Gastrocnemius medialis (tissue), 4 donors: ENCODE measurements around the gene LRRC43. TPM values are rescaled to one million over a fixed set of nuclear protein-coding genes. Genes with fewer than 3 reads are reported as not detected.

Experiments
- ATAC-seq, 2 donors: fragments of 150-250 bp; one replicate each; pipeline ENCODE4 v1.9.1; 2016
- DNase-seq, 2 donors: peaks; one replicate each; pipeline ENCODE4 v3.0.0-alpha.2; 2019
- H3K27ac ChIP-seq, 4 donors: fragments of 200-600 bp; sonication (generic); 1 replicate in 1 of 4; 2 replicates in 3 of 4; pipeline ENCODE4 v1.5.1; 2016 to 2018; ENCODE audit warnings: mild to moderate bottlenecking in 2 of 4, moderate library complexity in 1 of 4
- H3K27me3 ChIP-seq, 3 donors: fragments of 200-600 bp; sonication (generic) in 2 of 3; 1 replicate in 1 of 3; 2 replicates in 2 of 3; pipeline versions ENCODE4 v1.5.1 to v1.6.0; 2016 to 2019; ENCODE audit warnings: mild to moderate bottlenecking in 1 of 3, moderate library complexity in 1 of 3
- H3K36me3 ChIP-seq, 2 donors: fragments of 200-600 bp; sonication (generic) in 1 of 2; one replicate each; pipeline ENCODE4 v1.5.1; 2017 to 2018
- H3K4me1 ChIP-seq, 2 donors: fragments of 200-600 bp; sonication (generic) in 1 of 2; one replicate each; pipeline ENCODE4 v1.5.1; 2016 to 2017; ENCODE audit warnings: mild to moderate bottlenecking in 2 of 2
- H3K4me3 ChIP-seq, 4 donors: fragments of 200-600 bp; sonication (generic) in 3 of 4; 1 replicate in 1 of 4; 2 replicates in 3 of 4; pipeline ENCODE4 v1.5.1; 2016 to 2019; ENCODE audit warnings: mild to moderate bottlenecking in 2 of 4
- H3K9me3 ChIP-seq, 3 donors: fragments of 200-600 bp; sonication (generic) in 2 of 3; 1 replicate in 1 of 3; 2 replicates in 2 of 3; pipeline ENCODE4 v1.5.1; 2016 to 2019
- POLR2A ChIP-seq, 2 donors: fragments of 450-650 bp; IDR thresholded peaks; one replicate each; pipeline ENCODE4 v1.6.1; 2017; ENCODE audit warnings: antibody characterized with exemption in 2 of 2, mild to moderate bottlenecking in 2 of 2, moderate library complexity in 2 of 2
- in situ Hi-C, 4 donors: fragments of 200-750 bp; cut with MboI; loops; one replicate each; pipeline versions ENCODE4 v1.15.0 to v1.8.0; 2017; ENCODE audit warnings: low sequenced_read_pairs in 4 of 4
- intact Hi-C: fragments of 100-400 bp; cut with DNase I; formaldehyde crosslinking; loops from one replicate; pipeline ENCODE4 v1.15.1; 2023; ENCODE audit warnings: low total_unique reads
- total RNA-seq, 4 donors: library from RNA; depleted of rRNA; stranded (reverse); fragments of >200 nt; gene quantifications; one replicate each; pipeline versions ENCODE4 v1.1.0 to v1.2.3, GENCODE V29; 2016
- TF ChIP-seq, protein P1 (sequence below), 5 experiments: fragments of 450-650 bp in 3 of 5; fragments of 200-600 bp in 2 of 5; sonication (generic) in 2 of 5; IDR thresholded peaks in 4 of 5; conservative IDR thresholded peaks in 1 of 5; 1 replicate in 4 of 5; 2 replicates in 1 of 5; pipeline ENCODE4 v1.5.1; 2016 to 2019; ENCODE audit warnings: antibody characterized with exemption in 5 of 5, mild to moderate bottlenecking in 3 of 5, moderate library complexity in 3 of 5

LRRC43 gene
- total RNA-seq, 4 donors from 2014 or later = not detected

DNA sequence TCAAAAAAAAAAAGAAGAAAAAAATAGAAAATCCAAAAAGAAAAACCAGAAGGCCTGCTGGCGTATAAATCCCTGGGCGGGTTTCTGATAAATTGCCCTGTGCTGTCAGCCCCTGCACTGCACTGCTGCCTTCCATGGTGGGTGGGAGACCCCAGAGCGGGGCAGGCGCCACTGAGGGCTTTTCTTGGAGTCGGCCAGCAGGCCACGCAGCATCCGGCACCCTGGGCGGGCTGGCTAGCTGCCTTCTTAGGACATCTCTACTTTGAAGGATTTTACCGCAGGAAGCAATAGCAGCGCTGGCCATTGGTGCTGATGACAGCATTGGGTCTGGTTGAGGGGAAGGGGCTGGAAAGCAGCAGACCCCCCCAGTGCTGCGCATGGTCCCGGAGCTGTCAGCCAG is 38.0 kb upstream of the LRRC43 start:
- H3K4me1 ChIP-seq = peaks cover 32 to 37% of the 10 kb centered on the region in 2 donors
- peak overlapping the region in 1 of 4 donors; percentile 88 for H3K27ac ChIP-seq
- no peaks in the 10 kb centered on the region for H3K27me3 ChIP-seq
- no peaks in the 10 kb centered on the region for H3K9me3 ChIP-seq
- in situ Hi-C loops (no loop called here), intact Hi-C loops (loop anchor here (5.0 kb wide), 1 partner anchor 37 kb away; the partner anchor contains the start of gene LRRC43)
- no peak for DNase-seq
- H3K36me3 ChIP-seq = peaks cover 0 to 47% of the 10 kb centered on the region in 2 donors
- TF ChIP-seq, protein P1, sequence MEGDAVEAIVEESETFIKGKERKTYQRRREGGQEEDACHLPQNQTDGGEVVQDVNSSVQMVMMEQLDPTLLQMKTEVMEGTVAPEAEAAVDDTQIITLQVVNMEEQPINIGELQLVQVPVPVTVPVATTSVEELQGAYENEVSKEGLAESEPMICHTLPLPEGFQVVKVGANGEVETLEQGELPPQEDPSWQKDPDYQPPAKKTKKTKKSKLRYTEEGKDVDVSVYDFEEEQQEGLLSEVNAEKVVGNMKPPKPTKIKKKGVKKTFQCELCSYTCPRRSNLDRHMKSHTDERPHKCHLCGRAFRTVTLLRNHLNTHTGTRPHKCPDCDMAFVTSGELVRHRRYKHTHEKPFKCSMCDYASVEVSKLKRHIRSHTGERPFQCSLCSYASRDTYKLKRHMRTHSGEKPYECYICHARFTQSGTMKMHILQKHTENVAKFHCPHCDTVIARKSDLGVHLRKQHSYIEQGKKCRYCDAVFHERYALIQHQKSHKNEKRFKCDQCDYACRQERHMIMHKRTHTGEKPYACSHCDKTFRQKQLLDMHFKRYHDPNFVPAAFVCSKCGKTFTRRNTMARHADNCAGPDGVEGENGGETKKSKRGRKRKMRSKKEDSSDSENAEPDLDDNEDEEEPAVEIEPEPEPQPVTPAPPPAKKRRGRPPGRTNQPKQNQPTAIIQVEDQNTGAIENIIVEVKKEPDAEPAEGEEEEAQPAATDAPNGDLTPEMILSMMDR (IDR thresholded peaks at IDR 0.05 in 4 of 5, conservative IDR thresholded peaks at IDR 0.05 in 1 of 5) = no peak
- TF ChIP-seq POLR2A (IDR thresholded peaks at IDR 0.05) = no peak
- ATAC-seq = no peak
- no peak overlapping the region for H3K4me3 ChIP-seq

DNA sequence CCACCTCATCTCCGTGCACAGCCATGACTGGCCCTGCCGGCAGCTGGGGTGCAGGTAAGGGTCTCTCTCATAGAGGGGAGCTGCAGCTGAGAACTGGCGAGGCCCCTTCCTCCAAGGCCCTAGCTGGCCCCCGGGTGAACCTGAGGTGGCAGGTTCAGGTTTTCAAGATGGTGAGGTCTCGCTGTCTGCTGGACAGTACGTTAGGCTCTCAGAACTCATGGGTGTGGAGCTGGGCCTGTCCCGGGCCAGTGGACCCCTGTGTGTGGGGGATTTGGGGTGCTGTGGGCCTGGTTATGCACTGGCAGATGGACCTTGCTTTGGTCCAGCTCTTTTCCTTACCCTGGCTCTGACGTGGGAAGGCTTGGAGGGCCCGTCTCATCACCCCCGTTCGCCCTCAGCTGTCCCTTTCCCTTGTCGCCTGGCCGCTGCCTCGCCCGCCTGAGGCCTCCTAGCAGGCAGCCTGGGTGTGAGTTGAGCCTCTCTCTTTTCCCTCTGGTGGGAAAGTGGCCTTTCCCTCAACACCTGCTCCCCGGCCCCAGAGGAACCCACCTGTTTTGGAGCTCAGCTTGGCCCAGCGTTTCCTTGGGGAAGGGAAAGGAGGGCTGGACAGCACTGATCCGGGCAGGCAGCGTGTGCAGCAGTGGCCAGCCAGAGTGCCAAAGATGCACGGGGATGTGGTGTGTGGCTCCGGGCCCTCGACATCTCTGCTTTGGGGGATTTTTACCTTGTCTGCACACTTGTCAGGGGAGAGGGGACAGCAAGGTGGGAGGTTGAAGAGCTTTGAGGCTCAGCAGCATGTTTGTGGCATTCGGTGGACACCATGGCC is 37.2 kb upstream of the LRRC43 start:
- H3K4me3 ChIP-seq = no peak overlapping the region
- no peaks in the 10 kb centered on the region for H3K9me3 ChIP-seq
- in situ Hi-C loops = no loop called here
- no peak overlapping the region for H3K27ac ChIP-seq
- peaks cover 0 to 43% of the 10 kb centered on the region in 2 donors for H3K36me3 ChIP-seq
- no peak for TF ChIP-seq POLR2A (IDR thresholded peaks at IDR 0.05)
- TF ChIP-seq, protein P1 (IDR thresholded peaks at IDR 0.05 in 4 of 5, conservative IDR thresholded peaks at IDR 0.05 in 1 of 5) = no peak
- ATAC-seq (no peak), DNase-seq (no peak)
- H3K27me3 ChIP-seq = no peaks in the 10 kb centered on the region
- intact Hi-C loops = no loop called here
- peaks cover 28 to 31% of the 10 kb centered on the region in 2 donors for H3K4me1 ChIP-seq

DNA sequence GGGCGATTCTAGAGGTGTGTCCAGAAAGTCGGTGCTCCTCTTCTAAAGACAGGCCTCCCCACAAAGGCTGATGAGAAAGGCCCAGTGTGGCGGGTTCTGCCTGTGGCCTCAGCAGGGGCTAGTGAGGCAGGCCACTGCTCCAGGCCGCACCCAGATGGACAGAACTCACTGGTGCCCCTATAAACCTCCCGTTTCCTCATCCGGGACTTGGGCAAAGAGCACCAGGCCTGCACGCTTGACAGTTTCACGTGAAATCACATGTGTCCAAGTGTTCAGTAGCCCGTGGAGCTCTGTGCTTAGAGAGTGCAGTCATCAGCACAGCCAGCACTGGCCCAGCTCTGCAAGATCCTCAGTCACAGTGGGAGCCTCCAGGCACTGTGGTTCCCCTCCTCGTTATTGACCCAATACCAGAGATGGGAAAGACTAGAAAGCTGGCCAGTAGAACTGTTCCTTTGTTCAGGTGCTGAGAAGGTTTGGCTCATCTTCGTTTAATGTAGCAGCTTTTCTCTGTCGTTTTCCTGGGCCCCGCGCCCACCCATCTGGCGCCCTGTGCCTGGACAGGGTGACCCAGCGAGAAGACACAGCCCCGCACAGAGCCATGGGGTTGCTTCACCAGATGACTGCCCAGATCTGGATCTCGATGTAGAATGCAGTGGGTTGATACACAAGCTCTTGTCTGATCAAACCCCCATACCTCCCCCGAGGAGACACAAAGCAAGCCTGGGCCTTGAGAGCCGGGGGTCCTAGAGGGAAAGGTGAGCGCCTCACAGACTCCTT is 35.2 kb upstream of the LRRC43 start:
- H3K4me3 ChIP-seq = no peak overlapping the region
- in situ Hi-C loops = no loop called here
- intact Hi-C loops = no loop called here
- peaks cover 0 to 27% of the 10 kb centered on the region in 2 donors for H3K36me3 ChIP-seq
- ATAC-seq (no peak), DNase-seq (no peak)
- TF ChIP-seq, protein P1 (IDR thresholded peaks at IDR 0.05 in 4 of 5, conservative IDR thresholded peaks at IDR 0.05 in 1 of 5) = no peak
- no peak for TF ChIP-seq POLR2A (IDR thresholded peaks at IDR 0.05)
- peaks cover 10 to 13% of the 10 kb centered on the region in 2 donors for H3K4me1 ChIP-seq
- H3K27ac ChIP-seq = no peak overlapping the region
- H3K27me3 ChIP-seq = no peaks in the 10 kb centered on the region
- no peaks in the 10 kb centered on the region for H3K9me3 ChIP-seq

DNA sequence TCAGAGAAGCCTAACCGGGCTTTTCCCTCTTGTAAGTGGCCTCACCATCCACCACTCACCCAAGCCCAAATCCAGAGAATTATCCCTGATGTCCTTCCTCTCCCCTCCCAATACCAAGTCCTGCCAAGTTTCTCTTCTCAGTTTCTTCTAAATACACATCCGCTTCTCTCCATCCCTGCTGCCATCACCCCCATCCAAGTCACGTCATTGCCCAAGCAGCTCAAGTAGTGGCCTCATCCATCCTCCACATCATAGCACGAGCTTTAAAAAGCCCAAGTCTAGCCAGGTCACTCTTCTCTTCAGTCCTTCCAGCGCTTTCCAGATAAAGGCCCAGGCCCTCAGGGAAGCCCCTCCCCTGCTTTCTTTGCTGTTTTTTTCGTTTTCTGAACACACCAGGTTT is 34.3 kb upstream of the LRRC43 start:
- intact Hi-C loops = no loop called here
- in situ Hi-C loops = no loop called here
- ATAC-seq = no peak

More for the DNA sequence above, 34.3 kb upstream of the LRRC43 start:
- TF ChIP-seq, protein P1 (IDR thresholded peaks at IDR 0.05 in 4 of 5, conservative IDR thresholded peaks at IDR 0.05 in 1 of 5) = no peak
- TF ChIP-seq POLR2A (IDR thresholded peaks at IDR 0.05) = no peak
- no peak overlapping the region for H3K4me3 ChIP-seq
- H3K27ac ChIP-seq = no peak overlapping the region
- no peak for DNase-seq
- H3K36me3 ChIP-seq = peaks cover 0 to 17% of the 10 kb centered on the region in 2 donors
- no peaks in the 10 kb centered on the region for H3K27me3 ChIP-seq
- peaks cover under 1 to 4% of the 10 kb centered on the region in 2 donors for H3K4me1 ChIP-seq
- no peaks in the 10 kb centered on the region for H3K9me3 ChIP-seq
